PC-3 (cell line): ENCODE data around the gene MAP2K7. TPM values are rescaled to one million over a fixed set of nuclear protein-coding genes. Genes with fewer than 3 reads are reported as not detected.

Source experiments
- ATAC-seq: fragments of 200-7000 bp; cut with Tn5 transposase; 2 replicates; pipeline ENCODE4 v1.9.1; 2020; ENCODE audit warnings: mild to moderate bottlenecking, moderate library complexity
- BruUV-seq: library from RNA; stranded (reverse); fragments of 400-500 nt; replicated peaks from 2 replicates; lab custom pipeline; 2021; lab: Mats Ljungman, UMichigan
- CTCF ChIA-PET: fragments of 300-600 bp; sonication (Branson Sonifier 250); formaldehyde crosslinking; loops from one replicate; lab custom pipeline; 2022; ENCODE audit warnings: antibody characterized with exemption; lab: Charles Lee
- POLR2A ChIA-PET: fragments of 300-600 bp; sonication (Branson Sonifier 250); formaldehyde crosslinking; loops from one replicate; lab custom pipeline; 2022; ENCODE audit warnings: antibody characterized with exemption; ENCODE audit not compliant: unreplicated experiment; lab: Charles Lee
- DNase-seq: peaks from one replicate; pipeline ENCODE4 v3.0.0-alpha.2; 2015
- H2AFZ ChIP-seq: fragments of 300-600 bp; sonication (generic); 2 replicates; pipeline ENCODE4 v1.6.0; 2016; ENCODE audit warnings: antibody characterized with exemption, low read length
- H3F3A ChIP-seq: fragments of 300-600 bp; sonication (generic); one replicate; pipeline ENCODE4 v1.6.0; 2017; ENCODE audit warnings: antibody characterized with exemption, low read length, control low read depth, mild to moderate bottlenecking; ENCODE audit not compliant: unreplicated experiment
- H3K27ac ChIP-seq: fragments of 300-600 bp; sonication (generic); 2 replicates; pipeline ENCODE4 v1.5.1; 2016; ENCODE audit warnings: mild to moderate bottlenecking, low read length
- H3K27me3 ChIP-seq: fragments of 300-600 bp; sonication (generic); 2 replicates; pipeline ENCODE4 v1.6.1; 2016; ENCODE audit warnings: low read length, mixed read lengths
- H3K36me3 ChIP-seq: fragments of 300-600 bp; sonication (generic); 2 replicates; pipeline ENCODE4 v1.6.1; 2016; ENCODE audit warnings: low read depth, mixed run types, low read length, mixed read lengths
- H3K4me1 ChIP-seq: fragments of 300-600 bp; sonication (generic); 2 replicates; pipeline ENCODE4 v1.5.1; 2016; ENCODE audit warnings: low read length; ENCODE audit not compliant: insufficient read depth
- H3K4me2 ChIP-seq: fragments of 300-600 bp; sonication (generic); 2 replicates; pipeline ENCODE4 v1.6.0; 2016; ENCODE audit warnings: low read length
- H3K4me3 ChIP-seq: fragments of 300-600 bp; sonication (generic); 2 replicates; pipeline ENCODE4 v1.5.1; 2016; ENCODE audit warnings: mild to moderate bottlenecking, low read length, mixed read lengths
- H3K79me2 ChIP-seq: fragments of 300-600 bp; sonication (generic); 2 replicates; pipeline ENCODE4 v1.6.1; 2017; ENCODE audit warnings: low read length, mixed read lengths
- H3K9ac ChIP-seq: fragments of 300-600 bp; sonication (generic); 2 replicates; pipeline ENCODE4 v1.6.0; 2016; ENCODE audit warnings: mild to moderate bottlenecking, low read length
- H3K9me2 ChIP-seq: fragments of 300-600 bp; sonication (generic); replicated peaks from 2 replicates; pipeline ENCODE4 v1.6.1; 2016; ENCODE audit warnings: mixed run types, low read length, mixed read lengths
- H3K9me3 ChIP-seq: fragments of 300-600 bp; sonication (generic); 2 replicates; pipeline ENCODE4 v1.6.1; 2016; ENCODE audit warnings: low read length, mixed read lengths
- H4K20me1 ChIP-seq: fragments of 300-600 bp; sonication (generic); 2 replicates; pipeline ENCODE4 v1.6.1; 2016; ENCODE audit warnings: low read length, mixed read lengths
- EZH2 ChIP-seq: fragments of 300-600 bp; sonication (generic); IDR thresholded peaks from one replicate; pipeline ENCODE4 v1.6.1; 2017; ENCODE audit warnings: antibody characterized with exemption, mild to moderate bottlenecking, low read length; ENCODE audit not compliant: unreplicated experiment
- EZH2phosphoT487 ChIP-seq: fragments of 300-600 bp; sonication (generic); IDR thresholded peaks from 2 replicates; pipeline ENCODE4 v1.6.1; 2018; ENCODE audit warnings: mild to moderate bottlenecking, antibody characterized with exemption, low read length, borderline replicate concordance
- intact Hi-C: fragments of 100-400 bp; cut with micrococcal nuclease; formaldehyde crosslinking; loops from 2 replicates; pipeline ENCODE4 v1.9.0; 2023
- total RNA-seq: library from RNA; depleted of rRNA; stranded (reverse); fragments of >200 nt; gene quantifications from 2 replicates; pipeline ENCODE4 v1.2.3, GENCODE V29; 2014
- TF ChIP-seq, protein P1 (sequence below): fragments of 300-600 bp; sonication (generic); conservative IDR thresholded peaks from 2 replicates; pipeline ENCODE4 v1.5.1; 2017; ENCODE audit warnings: antibody characterized with exemption, low read depth, mild to moderate bottlenecking, low read length

Gene MAP2K7
- total RNA-seq, 1 experiment from 2014 or later, result 39.3 TPM

DNA sequence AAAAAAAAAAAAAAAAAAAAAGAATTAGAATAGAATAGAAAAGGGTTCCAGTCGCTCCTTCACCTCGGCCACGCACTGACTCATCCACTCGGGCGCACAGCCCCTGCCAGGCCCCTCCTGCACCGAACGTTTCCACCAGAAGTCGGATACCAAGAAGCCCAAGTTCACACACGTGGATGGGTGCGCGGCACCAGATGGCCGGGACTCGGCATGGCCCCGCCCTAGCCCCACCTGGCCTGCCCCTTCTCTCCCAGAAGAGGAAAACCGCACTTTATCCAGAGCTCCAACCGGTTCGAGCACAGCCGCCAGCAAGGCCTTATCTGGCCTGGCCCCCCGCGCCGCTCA lies 35.4 kb upstream of the MAP2K7 start:
- ATAC-seq, result peak; percentile 1
- Histone ChIP-seq H4K20me1 (no peaks in the 10 kb centered on the region), H2AFZ (peak overlapping the region; percentile 93), H3K9me2 (no peaks in the 10 kb centered on the region), H3K36me3 (no peaks in the 10 kb centered on the region), H3K27ac (no peak overlapping the region), H3K4me1 (peaks cover 20% of the 10 kb centered on the region), H3K4me3 (peak overlapping the region; percentile 72), H3K27me3 (no peaks in the 10 kb centered on the region), H3K4me2 (peak overlapping the region; percentile 98), H3K9me3 (no peaks in the 10 kb centered on the region), H3K79me2 (no peaks in the 10 kb centered on the region), H3K9ac (0 out of 2 replicates have a peak overlapping the region, but pooled peaks have one; percentile 17), H3F3A (peaks cover 10% of the 10 kb centered on the region)
- no peak for TF ChIP-seq EZH2
- TF ChIP-seq, protein P1, sequence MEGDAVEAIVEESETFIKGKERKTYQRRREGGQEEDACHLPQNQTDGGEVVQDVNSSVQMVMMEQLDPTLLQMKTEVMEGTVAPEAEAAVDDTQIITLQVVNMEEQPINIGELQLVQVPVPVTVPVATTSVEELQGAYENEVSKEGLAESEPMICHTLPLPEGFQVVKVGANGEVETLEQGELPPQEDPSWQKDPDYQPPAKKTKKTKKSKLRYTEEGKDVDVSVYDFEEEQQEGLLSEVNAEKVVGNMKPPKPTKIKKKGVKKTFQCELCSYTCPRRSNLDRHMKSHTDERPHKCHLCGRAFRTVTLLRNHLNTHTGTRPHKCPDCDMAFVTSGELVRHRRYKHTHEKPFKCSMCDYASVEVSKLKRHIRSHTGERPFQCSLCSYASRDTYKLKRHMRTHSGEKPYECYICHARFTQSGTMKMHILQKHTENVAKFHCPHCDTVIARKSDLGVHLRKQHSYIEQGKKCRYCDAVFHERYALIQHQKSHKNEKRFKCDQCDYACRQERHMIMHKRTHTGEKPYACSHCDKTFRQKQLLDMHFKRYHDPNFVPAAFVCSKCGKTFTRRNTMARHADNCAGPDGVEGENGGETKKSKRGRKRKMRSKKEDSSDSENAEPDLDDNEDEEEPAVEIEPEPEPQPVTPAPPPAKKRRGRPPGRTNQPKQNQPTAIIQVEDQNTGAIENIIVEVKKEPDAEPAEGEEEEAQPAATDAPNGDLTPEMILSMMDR, result no peak
- TF ChIP-seq EZH2phosphoT487, result no peak
- CTCF ChIA-PET, result interaction anchor here (1.2 to 1.9 kb wide), 4 partner anchors 35 to 300 kb away, joined by 3 to 23 read pairs (median 13); partner anchors contain the start of genes MAP2K7 and SNAPC2
- intact Hi-C loops, result loop anchor here (2.0 kb wide), 2 partner anchors 39 to 53 kb away; partner anchors contain the start of gene SNAPC2
- DNase-seq, result peak; percentile 67
- BruUV-seq, result no TSS peak
- POLR2A ChIA-PET, result interaction anchor here (0.6 kb wide), 1 partner anchor 52 kb away, joined by 3 read pairs; the partner anchor contains the start of gene SNAPC2

DNA sequence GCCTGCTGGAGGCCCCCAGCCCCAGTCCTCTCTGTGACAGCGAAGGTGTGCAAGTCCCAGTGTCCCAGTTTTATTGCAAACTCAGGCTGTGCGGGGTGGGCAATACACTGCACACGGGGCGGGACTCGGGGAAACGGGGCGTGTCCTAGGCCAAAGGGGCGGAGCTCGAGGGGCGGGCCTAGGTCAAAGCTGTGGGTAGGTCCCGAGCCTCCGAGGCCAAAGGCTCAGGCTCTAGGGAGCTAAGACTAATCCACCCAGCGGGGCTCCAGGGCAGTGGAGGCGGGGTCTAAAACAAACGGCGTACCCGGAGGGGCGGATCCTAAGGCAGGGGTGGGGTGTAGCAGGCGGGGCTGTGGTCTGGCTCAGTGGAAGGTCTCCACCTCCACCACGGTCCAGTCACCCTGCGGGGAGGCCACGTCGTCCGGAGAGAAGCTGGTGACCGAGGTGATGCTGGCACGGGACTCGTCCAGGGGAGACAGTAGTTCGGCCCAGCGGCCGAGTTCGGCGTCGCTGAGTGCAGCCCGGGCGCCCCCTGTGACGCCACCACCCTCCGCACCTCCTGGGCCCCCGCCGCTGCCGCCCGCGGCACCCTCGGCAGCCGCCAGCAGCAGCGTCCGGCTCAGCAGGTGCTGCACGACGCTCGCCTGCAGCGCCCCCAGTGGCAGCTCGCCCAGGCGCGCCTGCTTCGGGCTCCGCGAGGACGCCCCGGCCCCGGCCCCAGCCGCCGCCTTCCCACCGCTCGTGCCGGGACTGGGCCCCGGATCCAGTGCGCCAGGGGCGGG lies 34.8 kb upstream of the MAP2K7 start:
- Histone ChIP-seq H3K36me3 (no peaks in the 10 kb centered on the region), H3K27ac (peak overlapping the region; percentile 12; the same call in 1 of the 2 replicates), H3K27me3 (no peaks in the 10 kb centered on the region), H3K9me3 (no peaks in the 10 kb centered on the region), H3K4me3 (peak overlapping the region; percentile 72), H4K20me1 (no peaks in the 10 kb centered on the region), H3K4me1 (peaks cover 24% of the 10 kb centered on the region), H3K79me2 (no peaks in the 10 kb centered on the region), H3K4me2 (peak overlapping the region; percentile 98), H3K9ac (peak overlapping the region; percentile 39), H3K9me2 (no peaks in the 10 kb centered on the region), H3F3A (peaks cover 10% of the 10 kb centered on the region), H2AFZ (peak overlapping the region; percentile 93)
- DNase-seq (peak; percentile 95), ATAC-seq (peak; percentile 52)
- intact Hi-C loops, result loop anchor here (2.0 kb wide), 2 partner anchors 40 to 52 kb away; partner anchors contain the start of gene SNAPC2
- POLR2A ChIA-PET, result interaction anchor here (0.6 to 1.1 kb wide), 5 partner anchors 32 to 75 kb away, joined by 3 to 8 read pairs (median 4); partner anchors contain the start of genes MAP2K7 and SNAPC2
- no TSS peak for BruUV-seq
- TF ChIP-seq EZH2phosphoT487 (no peak), EZH2 (no peak)
- TF ChIP-seq, protein P1, result peak; percentile 82
- CTCF ChIA-PET, result interaction anchor here (1.0 to 1.9 kb wide), 8 partner anchors 20 to 301 kb away, joined by 3 to 23 read pairs (median 5); partner anchors contain the start of genes LRRC8E, MAP2K7 and SNAPC2
